MM.1S (cell line): ENCODE measurements around the gene CCDC18.

ENCODE experiments used
- EZH2 ChIP-seq: fragments of 300-600 bp; sonication (generic); optimal IDR thresholded peaks from 2 replicates; pipeline ENCODE3; 2017; ENCODE audit warnings: low read depth, mild to moderate bottlenecking, antibody characterized with exemption, low read length, mixed read lengths
- TF ChIP-seq, protein P1 (sequence below): fragments of 300-600 bp; sonication (generic); IDR thresholded peaks from 2 replicates; pipeline ENCODE4 v1.5.1; 2016; ENCODE audit warnings: antibody characterized with exemption, low read length, mixed read lengths

DNA sequence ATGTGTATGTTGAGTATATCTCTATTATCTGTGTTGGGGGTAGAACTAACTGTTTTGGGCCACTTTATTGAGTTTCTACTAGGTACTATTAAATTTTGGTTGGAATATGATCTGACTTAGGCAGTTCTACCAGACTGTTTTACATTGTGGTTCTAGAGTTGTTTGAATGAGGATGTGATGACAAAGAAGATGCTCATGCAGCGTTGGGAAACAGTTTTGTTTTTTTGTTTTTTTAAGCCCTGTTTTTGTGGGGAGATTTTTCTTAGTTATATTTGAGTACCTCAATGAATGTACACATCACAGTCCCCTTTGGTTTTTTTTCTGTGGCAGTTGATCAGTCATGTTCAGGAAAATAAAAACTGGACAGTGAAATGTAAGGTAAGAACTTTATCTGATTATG is 40.4 kb upstream of the CCDC18 start:
- TF ChIP-seq EZH2 = no peak
- TF ChIP-seq, protein P1, sequence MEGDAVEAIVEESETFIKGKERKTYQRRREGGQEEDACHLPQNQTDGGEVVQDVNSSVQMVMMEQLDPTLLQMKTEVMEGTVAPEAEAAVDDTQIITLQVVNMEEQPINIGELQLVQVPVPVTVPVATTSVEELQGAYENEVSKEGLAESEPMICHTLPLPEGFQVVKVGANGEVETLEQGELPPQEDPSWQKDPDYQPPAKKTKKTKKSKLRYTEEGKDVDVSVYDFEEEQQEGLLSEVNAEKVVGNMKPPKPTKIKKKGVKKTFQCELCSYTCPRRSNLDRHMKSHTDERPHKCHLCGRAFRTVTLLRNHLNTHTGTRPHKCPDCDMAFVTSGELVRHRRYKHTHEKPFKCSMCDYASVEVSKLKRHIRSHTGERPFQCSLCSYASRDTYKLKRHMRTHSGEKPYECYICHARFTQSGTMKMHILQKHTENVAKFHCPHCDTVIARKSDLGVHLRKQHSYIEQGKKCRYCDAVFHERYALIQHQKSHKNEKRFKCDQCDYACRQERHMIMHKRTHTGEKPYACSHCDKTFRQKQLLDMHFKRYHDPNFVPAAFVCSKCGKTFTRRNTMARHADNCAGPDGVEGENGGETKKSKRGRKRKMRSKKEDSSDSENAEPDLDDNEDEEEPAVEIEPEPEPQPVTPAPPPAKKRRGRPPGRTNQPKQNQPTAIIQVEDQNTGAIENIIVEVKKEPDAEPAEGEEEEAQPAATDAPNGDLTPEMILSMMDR = no peak
